HL-60 (cell line): ENCODE results near the gene SLC4A5.

Experiments used
- DNase-seq, 2 experiments: peaks; one replicate each; pipeline ENCODE4 v3.0.0-alpha.2; 2010 to 2020; ENCODE audit warnings: low read depth in 1 of 2, low spot score in 1 of 2
- H3K27ac ChIP-seq: fragments of 250-450 bp; sonication (Bioruptor Pico); replicated peaks from 2 replicates; pipeline ENCODE4 v1.5.1; 2020; ENCODE audit warnings: mild to moderate bottlenecking, moderate library complexity
- H3K27me3 ChIP-seq: fragments of 250-450 bp; sonication (Bioruptor Pico); 2 replicates; pipeline ENCODE4 v1.5.1; 2021; ENCODE audit warnings: mild to moderate bottlenecking, moderate library complexity; ENCODE audit not compliant: insufficient read depth, poor library complexity, severe bottlenecking
- H3K4me3 ChIP-seq: replicated peaks from 2 replicates; pipeline ENCODE4 v1.5.1; 2011; ENCODE audit warnings: mild to moderate bottlenecking, control low read depth, low read length; ENCODE audit not compliant: insufficient read depth
- CTCF ChIP-seq: IDR thresholded peaks from one replicate; pipeline ENCODE4 v1.5.1; 2011; ENCODE audit warnings: low read length, control low read depth, inconsistent platforms; ENCODE audit not compliant: insufficient read depth
- GABPA ChIP-seq: IDR thresholded peaks from 2 replicates; pipeline ENCODE4 v1.6.1; 2012; ENCODE audit warnings: low read depth
- POLR2AphosphoS5 ChIP-seq: IDR thresholded peaks from 2 replicates; pipeline ENCODE4 v1.6.1; 2012; ENCODE audit warnings: low read depth
- REST ChIP-seq: IDR thresholded peaks from 2 replicates; pipeline ENCODE4 v1.6.1; 2012; ENCODE audit warnings: low read depth; ENCODE audit not compliant: insufficient replicate concordance
- SPI1 ChIP-seq: IDR thresholded peaks from 2 replicates; pipeline ENCODE4 v1.6.1; 2012; ENCODE audit warnings: low read depth, mild to moderate bottlenecking, borderline replicate concordance

The SLC4A5 gene

GRCh38 chr2:74316627-74317295 lies 26.5 kb downstream of the SLC4A5 start:
- TF ChIP-seq SPI1 = no peak
- TF ChIP-seq CTCF = no peak
- TF ChIP-seq POLR2AphosphoS5 = no peak
- TF ChIP-seq GABPA = no peak
- no peak for TF ChIP-seq REST
- no peaks in the 10 kb centered on the region for H3K27me3 ChIP-seq
- H3K4me3 ChIP-seq = no peak overlapping the region
- no peak for DNase-seq
- H3K27ac ChIP-seq = no peak overlapping the region

- Histone ChIP-seq H3K27me3 (peaks cover 3% of the 10 kb centered on the region), H3K4me3 (no peak overlapping the region), H3K27ac (no peak overlapping the region)
- DNase-seq = no peak
- TF ChIP-seq POLR2AphosphoS5 (no peak), SPI1 (no peak), GABPA (no peak), CTCF (no peak), REST (no peak)
Observed at GRCh38 chr2:74314107-74314506, 29.1 kb downstream of the SLC4A5 start.

GRCh38 chr2:74313497-74313896 lies 29.7 kb downstream of the SLC4A5 start:
- no peak overlapping the region for H3K27ac ChIP-seq
- DNase-seq = no peak
- H3K27me3 ChIP-seq = peaks cover 3% of the 10 kb centered on the region
- no peak overlapping the region for H3K4me3 ChIP-seq
- no peak for TF ChIP-seq POLR2AphosphoS5
- no peak for TF ChIP-seq REST
- no peak for TF ChIP-seq GABPA
- no peak for TF ChIP-seq SPI1
- TF ChIP-seq CTCF = no peak
